Transverse colon (tissue), 4 donors: ENCODE data around the gene RB1.

ENCODE experiments used
- CTCF ChIP-seq, 5 experiments: fragments of 200-600 bp in 3 of 5; fragments of 450-650 bp in 2 of 5; sonication (generic) in 3 of 5; IDR thresholded peaks; 1 replicate in 2 of 5; 2 replicates in 3 of 5; pipeline ENCODE4 v1.5.1; 2016 to 2017; ENCODE audit warnings: antibody characterized with exemption in 5 of 5, inconsistent platforms in 3 of 5, mild to moderate bottlenecking in 2 of 5, moderate library complexity in 1 of 5
- POLR2AphosphoS5 ChIP-seq, 3 donors: sonication (generic); formaldehyde crosslinking; IDR thresholded peaks; one replicate each; pipeline ENCODE4 v1.6.1; 2016; ENCODE audit warnings: antibody characterized with exemption in 3 of 3

- no peak for TF ChIP-seq CTCF (IDR thresholded peaks at IDR 0.05)
- TF ChIP-seq POLR2AphosphoS5 (IDR thresholded peaks at IDR 0.05): no peak
Measured at GRCh38 chr13:48349525-48349924, 46.0 kb downstream of the RB1 start.
